HepG2 (cell line): ENCODE results near the gene TMOD3. TPM values are rescaled to one million over a fixed set of nuclear protein-coding genes. Genes with fewer than 3 reads are reported as not detected.

Source experiments
- ATAC-seq: fragments of 200-7000 bp; cut with Tn5 transposase; 3 replicates; pipeline ENCODE4 v1.9.1; 2020; ENCODE audit warnings: mild to moderate bottlenecking, moderate library complexity
- BruUV-seq: library from RNA; stranded (reverse); fragments of 400-500 nt; replicated peaks from 2 replicates; lab custom pipeline; 2021; lab: Mats Ljungman, UMichigan
- CTCF ChIA-PET: fragments of 300-600 bp; formaldehyde crosslinking; extraction: SDS; loops from one replicate; lab custom pipeline; 2021; ENCODE audit warnings: low total read pairs, inconsistent platforms, low intra/inter-chr PET ratio; lab: Yijun Ruan, JAX
- POLR2A ChIA-PET: fragments of 350-600 bp; sonication (Branson Sonifier 250); formaldehyde crosslinking; loops from one replicate; lab custom pipeline; 2020; ENCODE audit warnings: antibody characterized with exemption, inconsistent platforms; lab: Yijun Ruan, JAX
- DNase-seq: peaks from one replicate; pipeline ENCODE4 v3.0.0-alpha.2; 2015; ENCODE audit warnings: low spot score
- FAIRE-seq: peaks from 3 replicates; lab custom pipeline; 2011; peaks lifted over from hg19 to GRCh38; lab: Jason Lieb, UNC
- H2AFZ ChIP-seq: one replicate; pipeline ENCODE4 v1.6.1; 2011; ENCODE audit warnings: low read length, inconsistent platforms
- H3K27ac ChIP-seq: fragments of 300-600 bp; 3 replicates; pipeline ENCODE4 v1.8.0; 2011; ENCODE audit warnings: mixed run types, mild to moderate bottlenecking, mixed read lengths, low read length, inconsistent platforms; ENCODE audit not compliant: insufficient read depth; ENCODE audit errors: extremely low read length
- H3K27me3 ChIP-seq, 2 experiments: fragments of 200-600 bp in 1 of 2; 2 replicates in 1 of 2; 3 replicates in 1 of 2; pipeline versions ENCODE4 v1.6.0 to v1.8.0; 2011; ENCODE audit warnings: low read length in 2 of 2, mild to moderate bottlenecking in 2 of 2, moderate library complexity in 2 of 2, inconsistent platforms in 1 of 2; ENCODE audit not compliant: insufficient read depth in 2 of 2, control insufficient read depth in 1 of 2
- H3K36me3 ChIP-seq, 2 experiments: fragments of 200-600 bp in 1 of 2; replicated peaks in 1 of 2; 2 replicates in 1 of 2; 3 replicates in 1 of 2; pipeline versions ENCODE4 v1.5.1 to v1.8.0; 2011; ENCODE audit warnings: low read length in 2 of 2, inconsistent platforms in 1 of 2; ENCODE audit not compliant: insufficient read depth in 2 of 2, control insufficient read depth in 1 of 2
- H3K4me1 ChIP-seq: 2 replicates; pipeline ENCODE4 v1.5.1; 2012; ENCODE audit warnings: low read length, inconsistent platforms; ENCODE audit not compliant: insufficient read depth
- H3K4me2 ChIP-seq: 2 replicates; pipeline ENCODE4 v1.6.0; 2011; ENCODE audit warnings: low read depth, low read length, inconsistent platforms
- H3K4me3 ChIP-seq, 3 experiments: fragments of 200-600 bp in 1 of 3; sonication (generic), shearing (Covaris generic) in 1 of 3; replicated peaks in 1 of 3; 2 replicates each; pipeline ENCODE4 v1.5.1; 2011 to 2016; ENCODE audit warnings: low read length in 3 of 3, inconsistent platforms in 2 of 3, low read depth in 2 of 3, mild to moderate bottlenecking in 2 of 3, control low read depth in 1 of 3, mixed read lengths in 1 of 3; ENCODE audit not compliant: insufficient read depth in 1 of 3
- H3K79me2 ChIP-seq: one replicate; pipeline ENCODE4 v1.6.1; 2011; ENCODE audit warnings: low read length, inconsistent platforms; ENCODE audit not compliant: insufficient read depth
- H3K9ac ChIP-seq: 2 replicates; pipeline ENCODE4 v1.6.0; 2011; ENCODE audit warnings: mild to moderate bottlenecking, low read depth, low read length, inconsistent platforms; ENCODE audit not compliant: insufficient read depth
- H3K9me3 ChIP-seq: 2 replicates; pipeline ENCODE4 v1.5.1; 2012; ENCODE audit warnings: mild to moderate bottlenecking, low read length
- H4K20me1 ChIP-seq: 2 replicates; pipeline ENCODE4 v1.6.0; 2011; ENCODE audit warnings: inconsistent platforms, mild to moderate bottlenecking, low read length, moderate library complexity; ENCODE audit not compliant: insufficient read depth
- BHLHE40 ChIP-seq: IDR thresholded peaks from 2 replicates; pipeline ENCODE4 v1.6.1; 2011; ENCODE audit warnings: low read length, improper control_type of control experiment
- JUN ChIP-seq: sonication (generic); formaldehyde crosslinking; IDR thresholded peaks from 2 replicates; pipeline ENCODE4 v1.4.0; 2020; ENCODE audit warnings: mild to moderate bottlenecking, missing genetic modification reagents
- MATR3 ChIP-seq: sonication (generic); formaldehyde crosslinking; IDR thresholded peaks from 2 replicates; pipeline ENCODE4 v1.4.0; 2020; ENCODE audit warnings: missing genetic modification reagents
- RFX3 ChIP-seq: IDR thresholded peaks from 2 replicates; pipeline ENCODE4 v1.6.1; 2016; ENCODE audit warnings: missing biosample characterization, missing genetic modification reagents
- SMAD3 ChIP-seq: sonication (generic); formaldehyde crosslinking; IDR thresholded peaks from 2 replicates; pipeline ENCODE4 v1.4.0; 2020; ENCODE audit warnings: missing genetic modification reagents
- ZBTB49 ChIP-seq: sonication (generic); formaldehyde crosslinking; IDR thresholded peaks from 2 replicates; pipeline ENCODE4 v1.4.0; 2020; ENCODE audit warnings: missing genetic modification reagents, borderline replicate concordance
- ZNF441 ChIP-seq: sonication (generic); formaldehyde crosslinking; IDR thresholded peaks from 2 replicates; pipeline ENCODE4 v1.7.0; 2021; ENCODE audit warnings: missing genetic modification reagents, borderline replicate concordance
- ZNF501 ChIP-seq: sonication (generic); formaldehyde crosslinking; IDR thresholded peaks from 2 replicates; pipeline ENCODE4 v1.5.1; 2020; ENCODE audit warnings: mild to moderate bottlenecking, moderate library complexity, missing genetic modification reagents
- WGBS: methylation state at CpG from one replicate; pipeline ENCODE4 v1.1.6; 2017; ENCODE audit warnings: low lambda C conversion rate; 5-methylcytosine and 5-hydroxymethylcytosine counted together
- in situ Hi-C: cut with HindIII; loops from 2 replicates; pipeline ENCODE4 v1.10.0; 2017; ENCODE audit warnings: low pct_unique_long_range_greater_than_20kb; ENCODE audit not compliant: extremely low pct_ligation_motif_present
- intact Hi-C: fragments of 100-400 bp; cut with micrococcal nuclease; formaldehyde crosslinking; loops from one replicate; pipeline ENCODE4 v1.10.0; 2022; ENCODE audit not compliant: unreplicated experiment
- polyA plus RNA-seq, 8 experiments: library from polyadenylated mRNA; depleted of rRNA in 3 of 8; stranded (reverse) in 7 of 8; unstranded in 1 of 8; fragments of >200 nt; fragmentation: Illumina TruSeq in 4 of 8; extraction: Trizol in 4 of 8; gene quantifications; 2 replicates each; pipeline versions ENCODE4 v1.2.1 to v1.2.3, GENCODE V29; 2011 to 2016; ENCODE audit warnings: low read depth in 4 of 8, missing spikeins in 1 of 8, mixed read lengths in 1 of 8; ENCODE audit not compliant: insufficient read depth in 1 of 8
- total RNA-seq, 5 experiments: library from RNA; depleted of rRNA; stranded (reverse); fragments of >200 nt; fragmentation: Illumina TruSeq; extraction: Trizol; gene quantifications; 2 replicates each; pipeline ENCODE4 v1.2.3, GENCODE V29; 2016; ENCODE audit warnings: low read depth in 1 of 5
- TF ChIP-seq, protein P1 (sequence below): sonication (generic); formaldehyde crosslinking; IDR thresholded peaks from 2 replicates; pipeline ENCODE4 v1.4.0; 2020; ENCODE audit warnings: mild to moderate bottlenecking, low read depth, missing genetic modification reagents

Gene TMOD3
- total and polyA plus RNA-seq, 2 of the 13 experiments (the other 11 are each of a cell fraction or from before 2014, with no cell fraction given), result 5.1 to 23.2 TPM

DNA sequence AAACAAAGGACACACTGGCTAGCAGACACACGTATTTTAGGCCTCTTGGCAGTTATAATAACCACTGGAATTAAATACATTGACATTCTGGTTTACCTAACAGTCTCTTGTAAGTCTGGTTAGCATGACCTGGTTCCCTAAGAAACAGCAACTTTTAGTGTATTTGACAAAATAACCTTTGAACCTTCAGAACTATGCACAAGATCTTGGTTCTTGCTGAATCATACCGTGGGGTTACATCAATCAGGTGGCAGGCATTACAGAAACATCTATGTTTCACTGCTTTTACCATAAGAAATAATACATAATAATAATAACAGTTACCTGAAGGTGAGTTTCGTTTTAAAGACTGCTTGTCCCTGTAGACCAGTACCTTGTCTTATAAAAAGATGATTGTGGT is 123.4 kb downstream of the TMOD3 start:
- H3K27ac ChIP-seq, result no peak overlapping the region
- no peak for TF ChIP-seq ZNF501
- TF ChIP-seq JUN (CRISPR knock-in tag), result no peak
- TF ChIP-seq BHLHE40, result no peak
- no peak for TF ChIP-seq ZNF441 (CRISPR knock-in tag)
- TF ChIP-seq ZBTB49 (CRISPR knock-in tag), result no peak
- TF ChIP-seq RFX3 (CRISPR knock-in tag), result no peak
- no peak for TF ChIP-seq MATR3
- no peak for TF ChIP-seq SMAD3
- TF ChIP-seq, protein P1, sequence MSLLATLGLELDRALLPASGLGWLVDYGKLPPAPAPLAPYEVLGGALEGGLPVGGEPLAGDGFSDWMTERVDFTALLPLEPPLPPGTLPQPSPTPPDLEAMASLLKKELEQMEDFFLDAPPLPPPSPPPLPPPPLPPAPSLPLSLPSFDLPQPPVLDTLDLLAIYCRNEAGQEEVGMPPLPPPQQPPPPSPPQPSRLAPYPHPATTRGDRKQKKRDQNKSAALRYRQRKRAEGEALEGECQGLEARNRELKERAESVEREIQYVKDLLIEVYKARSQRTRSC (CRISPR knock-in tag), result no peak
- TF ChIP-seq, all 625 proteins: peak for 0
- BruUV-seq, result no TSS peak
- no peak overlapping the region for H3K9ac ChIP-seq
- H3K4me3 ChIP-seq, result no peak overlapping the region
- H3K27me3 ChIP-seq, result no peaks in the 10 kb centered on the region
- POLR2A ChIA-PET, result no interaction called here
- H3K4me1 ChIP-seq, result peaks cover 11% of the 10 kb centered on the region
- H3K9me3 ChIP-seq, result no peaks in the 10 kb centered on the region
- no peak for FAIRE-seq
- no peak overlapping the region for H3K4me2 ChIP-seq
- in situ Hi-C loops, result no loop called here
- peaks cover 42 to 93% of the 10 kb centered on the region in 2 experiments for H3K36me3 ChIP-seq
- intact Hi-C loops, result no loop called here
- CTCF ChIA-PET, result no interaction called here
- 75% methylated on average over 3 of the region's 3 CpGs for WGBS
- no peak for DNase-seq
- H3K79me2 ChIP-seq, result no peaks in the 10 kb centered on the region
- no peak overlapping the region for H2AFZ ChIP-seq
- ATAC-seq, result no peak
- H4K20me1 ChIP-seq, result peaks cover 4% of the 10 kb centered on the region; the same call in 1 of the 2 replicates
